NB4 (cell line): ENCODE results near the gene CACNG4.

Experiments
- DNase-seq: peaks from one replicate; pipeline ENCODE4 v3.0.0; 2010; ENCODE audit warnings: low read depth
- H3K4me3 ChIP-seq: one replicate; pipeline ENCODE4 v1.5.1; 2011; ENCODE audit warnings: mild to moderate bottlenecking, low read depth, low read length, moderate library complexity
- CTCF ChIP-seq: IDR thresholded peaks from one replicate; pipeline ENCODE4 v1.5.1; 2012; ENCODE audit warnings: low read depth, low read length
- MAX ChIP-seq: IDR thresholded peaks from 2 replicates; pipeline ENCODE4 v1.6.1; 2011; ENCODE audit warnings: low read depth, low read length
- MYC ChIP-seq: IDR thresholded peaks from 2 replicates; pipeline ENCODE4 v1.6.1; 2011; ENCODE audit warnings: low read depth, low read length
- POLR2A ChIP-seq: IDR thresholded peaks from 2 replicates; pipeline ENCODE4 v1.6.1; 2011; ENCODE audit warnings: mild to moderate bottlenecking; ENCODE audit not compliant: insufficient read length; ENCODE audit errors: extremely low read depth

The CACNG4 gene

GRCh38 chr17:66946251-66946650, 18.3 kb upstream of the CACNG4 start:
- no peak overlapping the region for H3K4me3 ChIP-seq
- TF ChIP-seq CTCF: no peak
- TF ChIP-seq MAX: no peak
- no peak for TF ChIP-seq POLR2A
- no peak for TF ChIP-seq MYC
- DNase-seq: no peak

- no peak for DNase-seq
- no peak overlapping the region for H3K4me3 ChIP-seq
- TF ChIP-seq MYC: no peak
- no peak for TF ChIP-seq CTCF
- no peak for TF ChIP-seq POLR2A
- no peak for TF ChIP-seq MAX
Measured at GRCh38 chr17:66947311-66947710, 17.2 kb upstream of the CACNG4 start.

- no peak for TF ChIP-seq CTCF
- no peak for TF ChIP-seq MYC
- TF ChIP-seq MAX: no peak
- no peak for TF ChIP-seq POLR2A
- DNase-seq: no peak
- no peak overlapping the region for H3K4me3 ChIP-seq
Measured at GRCh38 chr17:66948061-66948750, 16.3 kb upstream of the CACNG4 start.

- TF ChIP-seq POLR2A: no peak
- TF ChIP-seq MYC: no peak
- TF ChIP-seq MAX: no peak
- no peak for TF ChIP-seq CTCF
- H3K4me3 ChIP-seq: no peak overlapping the region
- DNase-seq: no peak
Measured at GRCh38 chr17:66949501-66949900, 15.0 kb upstream of the CACNG4 start.

GRCh38 chr17:66950325-66950724, 14.2 kb upstream of the CACNG4 start:
- no peak for DNase-seq
- H3K4me3 ChIP-seq: no peak overlapping the region
- no peak for TF ChIP-seq POLR2A
- no peak for TF ChIP-seq MYC

- DNase-seq: no peak
- no peak for TF ChIP-seq CTCF
- no peak for TF ChIP-seq MAX
- TF ChIP-seq MYC: no peak
- TF ChIP-seq POLR2A: no peak
- H3K4me3 ChIP-seq: no peak overlapping the region
Measured at GRCh38 chr17:66950886-66951604, 13.5 kb upstream of the CACNG4 start.
